HepG2 (cell line): ENCODE results near the gene HSD17B2. TPM values are rescaled to one million over a fixed set of nuclear protein-coding genes. Genes with fewer than 3 reads are reported as not detected.

Experiments
- CEBPG ChIP-seq: IDR thresholded peaks from 2 replicates; pipeline ENCODE4 v1.6.1; 2016
- FOXO4 ChIP-seq: sonication (generic); formaldehyde crosslinking; conservative IDR thresholded peaks from 2 replicates; pipeline ENCODE4 v1.8.1; 2023; ENCODE audit warnings: missing genetic modification reagents
- GRHL1 ChIP-seq: sonication (generic); formaldehyde crosslinking; conservative IDR thresholded peaks from 2 replicates; pipeline ENCODE4 v1.8.0; 2022; ENCODE audit warnings: missing genetic modification reagents
- MED1 ChIP-seq: sonication (generic); formaldehyde crosslinking; IDR thresholded peaks from 2 replicates; pipeline ENCODE4 v1.4.0; 2020; ENCODE audit warnings: missing genetic modification reagents
- MEF2D ChIP-seq: sonication (generic); formaldehyde crosslinking; IDR thresholded peaks from 2 replicates; pipeline ENCODE4 v1.5.1; 2020; ENCODE audit warnings: mild to moderate bottlenecking, missing genetic modification reagents
- RELA ChIP-seq: sonication (generic); formaldehyde crosslinking; IDR thresholded peaks from 2 replicates; pipeline ENCODE4 v1.4.0; 2020; ENCODE audit warnings: missing genetic modification reagents
- TMF1 ChIP-seq: sonication (generic); formaldehyde crosslinking; IDR thresholded peaks from 2 replicates; pipeline ENCODE4 v1.8.1; 2022; ENCODE audit warnings: low read depth, missing genetic modification reagents
- ZBTB38 ChIP-seq: sonication (generic); formaldehyde crosslinking; IDR thresholded peaks from 2 replicates; pipeline ENCODE4 v1.5.1; 2020; ENCODE audit warnings: mild to moderate bottlenecking, missing genetic modification reagents
- ZBTB42 ChIP-seq: sonication (generic); formaldehyde crosslinking; IDR thresholded peaks from 2 replicates; pipeline ENCODE4 v1.5.0; 2020; ENCODE audit warnings: mild to moderate bottlenecking, missing genetic modification reagents
- ZFP37 ChIP-seq: sonication (generic); formaldehyde crosslinking; IDR thresholded peaks from 2 replicates; pipeline ENCODE4 v1.4.0; 2020; ENCODE audit warnings: missing genetic modification reagents, borderline replicate concordance
- ZNF484 ChIP-seq: sonication (generic); formaldehyde crosslinking; IDR thresholded peaks from 2 replicates; pipeline ENCODE4 v1.5.1; 2020; ENCODE audit warnings: mild to moderate bottlenecking, low read depth, missing genetic modification reagents, borderline replicate concordance
- ZNF574 ChIP-seq: sonication (generic); formaldehyde crosslinking; IDR thresholded peaks from 2 replicates; pipeline ENCODE4 v1.4.0; 2020; ENCODE audit warnings: missing genetic modification reagents
- ZSCAN31 ChIP-seq: sonication (generic); formaldehyde crosslinking; IDR thresholded peaks from 2 replicates; pipeline ENCODE4 v1.5.0; 2020; ENCODE audit warnings: low read depth, mild to moderate bottlenecking, missing genetic modification reagents
- polyA plus RNA-seq, 8 experiments: library from polyadenylated mRNA; depleted of rRNA in 3 of 8; stranded (reverse) in 7 of 8; unstranded in 1 of 8; fragments of >200 nt; fragmentation: Illumina TruSeq in 4 of 8; extraction: Trizol in 4 of 8; gene quantifications; 2 replicates each; pipeline versions ENCODE4 v1.2.1 to v1.2.3, GENCODE V29; 2011 to 2016; ENCODE audit warnings: low read depth in 4 of 8, missing spikeins in 1 of 8, mixed read lengths in 1 of 8; ENCODE audit not compliant: insufficient read depth in 1 of 8
- total RNA-seq, 5 experiments: library from RNA; depleted of rRNA; stranded (reverse); fragments of >200 nt; fragmentation: Illumina TruSeq; extraction: Trizol; gene quantifications; 2 replicates each; pipeline ENCODE4 v1.2.3, GENCODE V29; 2016; ENCODE audit warnings: low read depth in 1 of 5
- TF ChIP-seq, protein P1 (sequence below): sonication (generic); formaldehyde crosslinking; IDR thresholded peaks from 2 replicates; pipeline ENCODE4 v1.4.0; 2020; ENCODE audit warnings: missing genetic modification reagents, borderline replicate concordance
- TF ChIP-seq, protein P2 (sequence below): sonication (generic); formaldehyde crosslinking; IDR thresholded peaks from 2 replicates; pipeline ENCODE4 v1.4.0; 2020; ENCODE audit warnings: missing genetic modification reagents

HSD17B2 gene
- total and polyA plus RNA-seq, 2 of the 13 experiments (the other 11 are each of a cell fraction or from before 2014, with no cell fraction given): 26.3 to 69.3 TPM

- TF ChIP-seq GRHL1 (CRISPR knock-in tag) (no peak), ZFP37 (peak; percentile 92; the same call in 1 of the 2 replicates), RELA (no peak), ZBTB38 (CRISPR knock-in tag) (no peak; the same call in 1 of the 2 replicates), MED1 (CRISPR knock-in tag) (peak; percentile 93), ZNF484 (no peak), MEF2D (CRISPR knock-in tag) (peak; percentile 46; the same call in 1 of the 2 replicates), CEBPG (CRISPR knock-in tag) (peak; percentile 68; the same call in 1 of the 2 replicates), TMF1 (no peak), ZNF574 (CRISPR knock-in tag) (peak; percentile 46; the same call in 1 of the 2 replicates), ZSCAN31 (CRISPR knock-in tag) (no peak), FOXO4 (CRISPR knock-in tag) (no peak), ZBTB42 (CRISPR knock-in tag) (no peak)
- TF ChIP-seq, protein P1, sequence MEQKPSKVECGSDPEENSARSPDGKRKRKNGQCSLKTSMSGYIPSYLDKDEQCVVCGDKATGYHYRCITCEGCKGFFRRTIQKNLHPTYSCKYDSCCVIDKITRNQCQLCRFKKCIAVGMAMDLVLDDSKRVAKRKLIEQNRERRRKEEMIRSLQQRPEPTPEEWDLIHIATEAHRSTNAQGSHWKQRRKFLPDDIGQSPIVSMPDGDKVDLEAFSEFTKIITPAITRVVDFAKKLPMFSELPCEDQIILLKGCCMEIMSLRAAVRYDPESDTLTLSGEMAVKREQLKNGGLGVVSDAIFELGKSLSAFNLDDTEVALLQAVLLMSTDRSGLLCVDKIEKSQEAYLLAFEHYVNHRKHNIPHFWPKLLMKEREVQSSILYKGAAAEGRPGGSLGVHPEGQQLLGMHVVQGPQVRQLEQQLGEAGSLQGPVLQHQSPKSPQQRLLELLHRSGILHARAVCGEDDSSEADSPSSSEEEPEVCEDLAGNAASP (CRISPR knock-in tag): peak; percentile 96
- TF ChIP-seq, protein P2, sequence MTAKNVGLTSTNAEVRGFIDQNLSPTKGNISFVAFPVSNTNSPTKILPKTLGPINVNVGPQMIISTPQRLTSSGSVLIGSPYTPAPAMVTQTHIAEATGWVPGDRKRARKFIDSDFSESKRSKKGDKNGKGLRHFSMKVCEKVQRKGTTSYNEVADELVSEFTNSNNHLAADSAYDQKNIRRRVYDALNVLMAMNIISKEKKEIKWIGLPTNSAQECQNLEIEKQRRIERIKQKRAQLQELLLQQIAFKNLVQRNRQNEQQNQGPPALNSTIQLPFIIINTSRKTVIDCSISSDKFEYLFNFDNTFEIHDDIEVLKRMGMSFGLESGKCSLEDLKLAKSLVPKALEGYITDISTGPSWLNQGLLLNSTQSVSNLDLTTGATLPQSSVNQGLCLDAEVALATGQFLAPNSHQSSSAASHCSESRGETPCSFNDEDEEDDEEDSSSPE (CRISPR knock-in tag): no peak
- TF ChIP-seq, all 625 proteins: peak for 216
These were observed 47.6 kb downstream of the HSD17B2 start (continued) for GRCh38 chr16:82082543-82083244.
